IMR-90 (cell line): ENCODE measurements around the gene DESI2.

ENCODE experiments used
- BHLHE40 ChIP-seq: fragments of 150-350 bp; IDR thresholded peaks from 2 replicates; pipeline ENCODE4 v1.6.1; 2016; ENCODE audit warnings: mild to moderate bottlenecking, low read depth, low read length
- CTCF ChIP-seq: conservative IDR thresholded peaks from 2 replicates; pipeline ENCODE4 v1.5.1; 2012; ENCODE audit warnings: mild to moderate bottlenecking, low read depth, low read length, improper control_type of control experiment
- MAFK ChIP-seq: IDR thresholded peaks from 2 replicates; pipeline ENCODE4 v1.6.1; 2012; ENCODE audit warnings: low read depth, low read length, improper control_type of control experiment
- POLR2A ChIP-seq: IDR thresholded peaks from 2 replicates; pipeline ENCODE4 v1.6.1; 2012; ENCODE audit warnings: mild to moderate bottlenecking, low read depth, low read length
- RAD21 ChIP-seq: IDR thresholded peaks from 2 replicates; pipeline ENCODE4 v1.6.1; 2012; ENCODE audit warnings: low read length, improper control_type of control experiment
- RFX5 ChIP-seq: IDR thresholded peaks from 2 replicates; pipeline ENCODE4 v1.8.0; 2012; ENCODE audit warnings: low read depth, mild to moderate bottlenecking, low read length, moderate library complexity
- SMC3 ChIP-seq: fragments of 150-350 bp; IDR thresholded peaks from 2 replicates; pipeline ENCODE4 v1.6.1; 2016; ENCODE audit warnings: low read depth, mild to moderate bottlenecking, antibody characterized with exemption, low read length, moderate library complexity
- USF2 ChIP-seq: fragments of 150-350 bp; IDR thresholded peaks from 2 replicates; pipeline ENCODE4 v1.6.1; 2017; ENCODE audit warnings: mild to moderate bottlenecking, antibody characterized with exemption, low read length, low read depth

DNA sequence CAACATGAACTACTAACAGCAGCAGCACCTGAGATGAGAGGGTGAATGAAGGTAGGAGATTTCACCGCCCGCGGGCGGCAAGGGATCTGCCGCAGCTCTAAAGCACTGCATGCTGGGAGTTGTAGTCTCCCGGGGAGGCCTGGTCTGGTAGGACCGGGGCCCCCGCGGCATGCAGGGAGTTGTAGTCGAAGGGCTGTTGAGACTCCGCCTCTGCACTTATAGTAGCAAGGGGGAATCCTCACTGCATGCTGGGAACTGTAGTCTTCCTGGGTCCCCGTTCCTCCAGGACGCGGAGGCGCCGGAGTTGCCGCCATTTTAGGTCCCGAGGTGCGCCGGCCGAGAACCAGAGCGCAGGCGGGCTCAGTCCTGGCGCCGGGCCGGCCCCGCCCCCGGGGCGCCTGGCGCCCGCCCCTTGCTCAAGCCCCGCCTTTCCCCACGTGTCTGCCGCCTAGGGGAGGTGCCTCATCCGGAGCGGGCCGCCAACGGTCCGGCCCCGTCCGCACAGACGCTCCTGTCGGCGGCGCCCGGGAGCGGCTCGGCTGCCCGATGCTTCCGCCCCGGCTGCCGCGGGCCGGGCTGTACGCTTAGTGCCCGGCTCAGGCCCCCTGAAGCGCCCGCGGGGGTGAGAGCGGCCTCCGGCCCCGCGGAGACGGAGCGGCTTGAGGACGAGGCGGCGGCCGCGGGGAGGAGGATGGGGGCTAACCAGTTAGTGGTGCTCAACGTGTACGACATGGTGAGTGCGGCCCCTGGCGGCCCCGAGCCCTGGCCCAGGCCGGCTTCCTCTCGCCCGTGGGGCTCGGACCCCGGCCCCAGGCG, at the start of gene DESI2:
- TF ChIP-seq RAD21 (peak; percentile 27; the same call in 1 of the 2 replicates), CTCF (peak; percentile 36; the same call in 1 of the 2 replicates), MAFK (no peak), RFX5 (no peak), POLR2A (peak; percentile 98), SMC3 (no peak), BHLHE40 (no peak), USF2 (peak; percentile 87)
